ENCODE results near the gene SNAP47. TPM values are rescaled to one million over a fixed set of nuclear protein-coding genes. Genes with fewer than 3 reads are reported as not detected.

Gene SNAP47
- total and polyA plus RNA-seq, 5 donors, result 43.1 to 91.8 (median 63.3) TPM

- no peak for DNase-seq
- Histone ChIP-seq H3K27ac (ENCODE audit: low read length) (no peak overlapping the region), H3K27me3 (ENCODE audit: control insufficient read depth, insufficient read depth) (no peaks in the 10 kb centered on the region), H3K4me1 (ENCODE audit: control insufficient read depth, insufficient read depth, low read length) (no peaks in the 10 kb centered on the region), H3K4me3 (ENCODE audit: low read length) (no peak overlapping the region), H3K9me3 (ENCODE audit: control insufficient read depth, low read length) (no peaks in the 10 kb centered on the region)
- ATAC-seq, result no peak
- intact Hi-C loops (cut with DNase I), result no loop called here
- WGBS, result 77% methylated on average over 10 of the region's 10 CpGs
Measured at GRCh38 chr1:227793079-227793947, 58.1 kb downstream of the SNAP47 start.

DNA sequence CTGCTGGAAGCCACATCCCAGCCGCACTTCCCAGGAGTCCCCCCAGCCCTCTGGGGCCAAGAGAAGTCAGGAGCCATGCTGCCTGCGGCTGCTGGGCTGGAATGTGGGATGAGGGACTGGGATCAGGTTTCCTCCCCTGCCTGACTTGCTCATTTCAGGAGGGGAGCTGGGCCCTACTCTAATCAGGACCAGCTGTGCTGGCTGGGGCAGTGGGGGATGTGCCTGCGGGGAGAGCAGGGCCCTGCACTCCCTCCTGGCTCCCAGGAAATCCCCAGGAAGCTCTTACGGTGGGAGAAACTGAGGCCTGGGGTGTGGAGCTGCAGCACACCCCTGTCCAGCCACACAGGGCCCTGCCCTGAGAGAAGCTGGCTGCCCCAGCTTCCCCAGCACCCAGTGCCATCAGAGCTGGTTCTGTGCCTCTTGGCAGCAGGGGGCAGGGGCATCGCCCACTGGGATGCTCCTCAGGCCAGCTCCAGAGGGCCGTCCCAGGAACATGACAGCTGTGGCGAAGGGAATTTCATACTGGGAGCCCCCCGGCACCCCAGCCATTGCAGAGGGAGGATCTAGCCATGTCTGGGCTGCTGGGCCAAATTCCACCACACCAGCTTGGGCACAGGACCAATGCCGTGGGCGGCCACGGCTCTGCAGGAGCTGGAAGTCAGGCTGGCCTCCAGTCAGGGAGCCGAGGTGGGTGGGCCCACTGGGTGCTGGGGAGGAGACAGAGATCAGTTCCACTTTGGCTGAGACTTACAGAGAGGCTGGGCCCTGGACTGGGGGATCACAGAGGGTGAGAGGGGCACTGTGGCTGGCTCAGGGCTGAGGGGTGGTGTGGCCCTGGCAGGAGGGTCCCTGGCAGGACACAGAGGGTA is 58.9 kb downstream of the SNAP47 start:
- WGBS, result 48% methylated on average over 12 of the region's 12 CpGs
- no peaks in the 10 kb centered on the region for H3K4me1 ChIP-seq (ENCODE audit: control insufficient read depth, insufficient read depth, low read length)
- intact Hi-C loops (cut with DNase I), result no loop called here
- H3K4me3 ChIP-seq (ENCODE audit: low read length), result no peak overlapping the region
- peak; percentile 66 to 88 (median 88) for DNase-seq
- H3K9me3 ChIP-seq (ENCODE audit: control insufficient read depth, low read length), result no peaks in the 10 kb centered on the region
- ATAC-seq, result peak; percentile 55 to 65
- H3K27me3 ChIP-seq (ENCODE audit: control insufficient read depth, insufficient read depth), result no peaks in the 10 kb centered on the region
- H3K27ac ChIP-seq (ENCODE audit: low read length), result no peak overlapping the region

DNA sequence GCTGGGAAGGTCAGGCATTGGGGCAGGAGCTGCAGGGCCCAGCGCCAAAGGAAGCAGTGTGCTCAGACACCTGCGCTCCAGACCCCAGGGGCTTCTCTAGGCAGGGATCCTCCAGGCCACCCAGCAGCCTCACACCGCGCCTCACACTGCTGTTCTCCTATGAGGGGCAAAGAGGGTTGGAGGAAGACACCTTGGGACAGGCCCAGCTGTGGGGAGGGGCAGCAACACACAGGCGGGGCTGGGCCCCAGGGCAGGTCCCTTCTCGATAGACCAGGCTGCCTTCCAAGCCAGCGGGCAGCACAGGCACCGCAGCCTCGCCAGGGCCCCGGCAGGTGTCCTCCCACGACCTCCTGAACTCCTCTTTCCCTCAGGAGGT is 59.6 kb downstream of the SNAP47 start:
- no peak overlapping the region for H3K27ac ChIP-seq (ENCODE audit: low read length)
- WGBS, result 58% methylated on average over 11 of the region's 11 CpGs
- peak; percentile 7 to 14 for ATAC-seq

GRCh38 chr1:227795732-227796131 is 60.5 kb downstream of the SNAP47 start:
- ATAC-seq (no peak), DNase-seq (peak in 1 of 3 donors; percentile 8)
- intact Hi-C loops (cut with DNase I), result no loop called here
- Histone ChIP-seq H3K27me3 (ENCODE audit: control insufficient read depth, insufficient read depth) (no peaks in the 10 kb centered on the region), H3K4me1 (ENCODE audit: control insufficient read depth, insufficient read depth, low read length) (no peaks in the 10 kb centered on the region), H3K27ac (ENCODE audit: low read length) (no peak overlapping the region), H3K4me3 (ENCODE audit: low read length) (no peak overlapping the region), H3K9me3 (ENCODE audit: control insufficient read depth, low read length) (no peaks in the 10 kb centered on the region)
- WGBS, result 51% methylated on average over 6 of the region's 6 CpGs

More for the DNA sequence above, 59.6 kb downstream of the SNAP47 start:
- intact Hi-C loops (cut with DNase I), result no loop called here
- peak in 1 of 3 donors; percentile 15 for DNase-seq
- Histone ChIP-seq H3K9me3 (ENCODE audit: control insufficient read depth, low read length) (no peaks in the 10 kb centered on the region), H3K27me3 (ENCODE audit: control insufficient read depth, insufficient read depth) (no peaks in the 10 kb centered on the region), H3K4me3 (ENCODE audit: low read length) (no peak overlapping the region), H3K4me1 (ENCODE audit: control insufficient read depth, insufficient read depth, low read length) (no peaks in the 10 kb centered on the region)

DNA sequence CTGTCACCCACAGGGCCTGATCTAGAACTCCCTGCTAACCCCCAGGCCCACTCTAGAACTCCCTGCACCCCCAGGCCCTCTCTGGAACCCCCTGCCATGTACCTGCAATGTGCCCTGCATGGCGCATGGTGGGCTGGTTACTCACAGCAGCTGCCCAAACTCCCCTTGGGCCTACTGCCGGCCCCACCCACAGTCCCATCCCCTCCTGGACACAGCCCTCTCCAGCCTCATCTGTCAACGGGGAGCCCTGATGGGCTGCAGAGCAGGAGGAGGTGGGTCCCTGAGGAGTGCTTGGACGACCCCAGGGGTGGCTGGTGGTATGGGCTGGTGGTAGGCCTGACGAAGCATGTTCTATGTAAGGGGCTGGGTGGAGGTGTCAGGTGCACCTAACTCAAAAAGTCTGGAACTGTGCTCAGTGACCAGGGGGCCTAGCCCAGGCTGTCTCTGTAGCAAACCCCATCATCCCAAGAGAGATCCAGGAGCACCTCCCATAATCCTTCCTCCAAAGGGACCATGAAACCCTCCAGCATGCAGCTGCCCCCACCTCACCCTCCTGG is 61.2 kb downstream of the SNAP47 start:
- Histone ChIP-seq H3K27ac (ENCODE audit: low read length) (no peak overlapping the region), H3K4me1 (ENCODE audit: control insufficient read depth, insufficient read depth, low read length) (no peaks in the 10 kb centered on the region), H3K4me3 (ENCODE audit: low read length) (no peak overlapping the region), H3K27me3 (ENCODE audit: control insufficient read depth, insufficient read depth) (no peaks in the 10 kb centered on the region), H3K9me3 (ENCODE audit: control insufficient read depth, low read length) (no peaks in the 10 kb centered on the region)
- DNase-seq (no peak), ATAC-seq (no peak)
- intact Hi-C loops (cut with DNase I), result no loop called here
- WGBS, result 79% methylated on average over 5 of the region's 5 CpGs

- 89% methylated on average over 3 of the region's 3 CpGs for WGBS
- ATAC-seq (no peak), DNase-seq (no peak)
- no peak overlapping the region for H3K4me3 ChIP-seq (ENCODE audit: low read length)
- H3K9me3 ChIP-seq (ENCODE audit: control insufficient read depth, low read length), result no peaks in the 10 kb centered on the region
- H3K4me1 ChIP-seq (ENCODE audit: control insufficient read depth, insufficient read depth, low read length), result no peaks in the 10 kb centered on the region
- H3K27ac ChIP-seq (ENCODE audit: low read length), result no peak overlapping the region
- H3K27me3 ChIP-seq (ENCODE audit: control insufficient read depth, insufficient read depth), result no peaks in the 10 kb centered on the region
- intact Hi-C loops (cut with DNase I), result no loop called here
Measured at GRCh38 chr1:227797144-227797543, 61.9 kb downstream of the SNAP47 start.

DNA sequence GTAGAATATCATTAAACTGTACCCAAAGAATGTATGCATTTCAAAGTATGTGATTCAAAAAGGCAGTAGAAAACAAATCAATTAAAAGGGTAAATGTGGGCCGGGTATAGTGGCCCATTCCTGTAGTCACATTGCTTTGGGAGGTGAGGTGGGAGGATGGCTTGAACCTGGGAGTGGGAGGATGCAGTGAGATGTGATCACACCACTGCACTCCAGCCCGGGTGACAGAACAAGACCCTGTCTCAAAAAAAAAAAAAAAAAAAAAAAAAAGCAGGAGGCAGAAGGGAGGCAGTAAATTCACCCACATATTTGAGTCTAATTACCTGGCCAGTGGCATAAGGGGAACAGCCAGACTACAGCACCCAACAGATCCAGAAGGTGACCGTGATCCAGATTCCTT is 62.4 kb downstream of the SNAP47 start:
- H3K4me1 ChIP-seq (ENCODE audit: control insufficient read depth, insufficient read depth, low read length), result no peaks in the 10 kb centered on the region
- H3K9me3 ChIP-seq (ENCODE audit: control insufficient read depth, low read length), result no peaks in the 10 kb centered on the region
- no peak overlapping the region for H3K4me3 ChIP-seq (ENCODE audit: low read length)
- H3K27ac ChIP-seq (ENCODE audit: low read length), result no peak overlapping the region
- intact Hi-C loops (cut with DNase I), result no loop called here
- DNase-seq, result no peak
- WGBS, result 93% methylated on average over 3 of the region's 3 CpGs
- no peak for ATAC-seq
- no peaks in the 10 kb centered on the region for H3K27me3 ChIP-seq (ENCODE audit: control insufficient read depth, insufficient read depth)

- intact Hi-C loops (cut with DNase I), result no loop called here
- WGBS, result 80% methylated on average over 16 of the region's 16 CpGs
- H3K27ac ChIP-seq (ENCODE audit: low read length), result no peak overlapping the region
- no peak overlapping the region for H3K4me3 ChIP-seq (ENCODE audit: low read length)
- ATAC-seq (no peak), DNase-seq (no peak)
- no peaks in the 10 kb centered on the region for H3K4me1 ChIP-seq (ENCODE audit: control insufficient read depth, insufficient read depth, low read length)
- H3K9me3 ChIP-seq (ENCODE audit: control insufficient read depth, low read length), result no peaks in the 10 kb centered on the region
- H3K27me3 ChIP-seq (ENCODE audit: control insufficient read depth, insufficient read depth), result no peaks in the 10 kb centered on the region
Measured at GRCh38 chr1:227798078-227798802, 63.0 kb downstream of the SNAP47 start.

- WGBS, result 77% methylated on average over 1 of the region's 1 CpG
- ATAC-seq, result no peak
- peaks cover under 1% of the 10 kb centered on the region for H3K9me3 ChIP-seq (ENCODE audit: control insufficient read depth, low read length)
Measured at GRCh38 chr1:227799756-227800155, 64.5 kb downstream of the SNAP47 start.

DNA sequence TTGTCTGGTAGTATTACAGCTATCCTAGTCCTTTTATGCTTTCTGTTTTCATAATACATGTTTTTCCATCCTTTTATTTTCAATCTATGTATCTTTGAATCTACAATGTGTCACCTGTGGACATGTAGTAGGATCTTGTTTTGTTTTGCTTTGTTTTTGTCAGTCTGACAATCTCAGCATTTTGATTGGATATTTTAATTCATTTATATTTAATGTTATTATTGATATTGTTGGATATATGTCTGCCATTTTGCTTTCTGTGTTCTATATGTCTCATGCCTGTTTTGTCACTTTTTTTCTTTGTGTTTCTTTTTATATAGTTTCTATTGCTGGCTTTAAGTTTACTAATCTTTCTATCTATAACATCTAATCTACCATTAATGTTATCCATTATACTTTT is 68.7 kb downstream of the SNAP47 start:
- H3K27me3 ChIP-seq (ENCODE audit: control insufficient read depth, insufficient read depth), result no peaks in the 10 kb centered on the region
- no peak for DNase-seq
- H3K4me3 ChIP-seq (ENCODE audit: low read length), result no peak overlapping the region
- no peak overlapping the region for H3K27ac ChIP-seq (ENCODE audit: low read length)
- peaks cover 1% of the 10 kb centered on the region for H3K9me3 ChIP-seq (ENCODE audit: control insufficient read depth, low read length)
- H3K4me1 ChIP-seq (ENCODE audit: control insufficient read depth, insufficient read depth, low read length), result no peaks in the 10 kb centered on the region
- intact Hi-C loops (cut with DNase I), result no loop called here
- ATAC-seq, result no peak

More at GRCh38 chr1:227799756-227800155, 64.5 kb downstream of the SNAP47 start:
- no peaks in the 10 kb centered on the region for H3K4me1 ChIP-seq (ENCODE audit: control insufficient read depth, insufficient read depth, low read length)
- H3K4me3 ChIP-seq (ENCODE audit: low read length), result no peak overlapping the region
- H3K27ac ChIP-seq (ENCODE audit: low read length), result no peak overlapping the region
- intact Hi-C loops (cut with DNase I), result no loop called here
- DNase-seq, result no peak
- no peaks in the 10 kb centered on the region for H3K27me3 ChIP-seq (ENCODE audit: control insufficient read depth, insufficient read depth)
